GM23338 (cell line): Measurements from ENCODE around the gene PHLPP2. TPM values are rescaled to one million over a fixed set of nuclear protein-coding genes. Genes with fewer than 3 reads are reported as not detected.
A peak's percentile ranks its signal among the peaks of the same experiment; 100 is the strongest.

Experiments
- ATAC-seq: fragments of 200-7000 bp; cut with Tn5 transposase; 3 replicates; pipeline ENCODE4 v1.9.1; 2020
- DNase-seq: peaks from one replicate; pipeline ENCODE4 v3.0.0-alpha.2; 2015; ENCODE audit warnings: low spot score
- H2AFZ ChIP-seq: fragments of 200-600 bp; sonication (generic); 2 replicates; pipeline ENCODE4 v1.8.0; 2016; ENCODE audit warnings: antibody characterized with exemption, mild to moderate bottlenecking, moderate library complexity
- H3F3A ChIP-seq: fragments of 200-600 bp; sonication (generic); replicated peaks from 2 replicates; pipeline ENCODE4 v1.8.0; 2017; ENCODE audit warnings: antibody characterized with exemption, mixed run types, low read depth
- H3K27ac ChIP-seq: fragments of 200-600 bp; sonication (generic); 2 replicates; pipeline ENCODE4 v1.6.1; 2016; ENCODE audit warnings: low read depth
- H3K27me3 ChIP-seq: fragments of 200-600 bp; sonication (generic); 2 replicates; pipeline ENCODE4 v1.8.0; 2016; ENCODE audit warnings: mild to moderate bottlenecking, mixed run types, moderate library complexity; ENCODE audit not compliant: insufficient read depth
- H3K36me3 ChIP-seq: fragments of 200-600 bp; sonication (generic); 2 replicates; pipeline ENCODE4 v1.8.0; 2016; ENCODE audit warnings: mild to moderate bottlenecking; ENCODE audit not compliant: insufficient read depth
- H3K4me1 ChIP-seq: fragments of 200-600 bp; sonication (generic); 2 replicates; pipeline ENCODE4 v1.8.0; 2016; ENCODE audit warnings: mild to moderate bottlenecking, moderate library complexity; ENCODE audit not compliant: insufficient read depth
- H3K4me2 ChIP-seq: fragments of 200-600 bp; sonication (generic); 2 replicates; pipeline ENCODE4 v1.7.1; 2017; ENCODE audit warnings: mixed run types
- H3K4me3 ChIP-seq: fragments of 200-600 bp; sonication (generic); 2 replicates; pipeline ENCODE4 v1.6.1; 2016; ENCODE audit warnings: mixed run types
- H3K79me2 ChIP-seq: fragments of 200-600 bp; sonication (generic); replicated peaks from 2 replicates; pipeline ENCODE4 v1.8.0; 2017; ENCODE audit warnings: mild to moderate bottlenecking; ENCODE audit not compliant: insufficient read depth
- H3K9me2 ChIP-seq: fragments of 200-600 bp; sonication (generic); 2 replicates; pipeline ENCODE4 v1.8.0; 2017; ENCODE audit not compliant: insufficient read depth
- H4K20me1 ChIP-seq: fragments of 200-600 bp; sonication (generic); replicated peaks from 2 replicates; pipeline ENCODE4 v1.8.0; 2017; ENCODE audit warnings: mild to moderate bottlenecking; ENCODE audit not compliant: insufficient read depth
- H3K27ac Mint-ChIP-seq: 2 replicates; pipeline ENCODE4 v1.8.0; 2020; ENCODE audit warnings: inconsistent platforms, mild to moderate bottlenecking, moderate library complexity, mixed read lengths
- H3K27me3 Mint-ChIP-seq: 3 replicates; pipeline ENCODE4 v1.8.0; 2022; ENCODE audit warnings: low read depth, mild to moderate bottlenecking, moderate library complexity, mixed read lengths, inconsistent platforms; ENCODE audit not compliant: insufficient read depth, poor library complexity
- H3K36me3 Mint-ChIP-seq: 3 replicates; pipeline ENCODE4 v1.8.0; 2021; ENCODE audit warnings: low read depth, mild to moderate bottlenecking, inconsistent platforms, moderate library complexity, mixed read lengths
- H3K4me1 Mint-ChIP-seq: 3 replicates; pipeline ENCODE4 v1.8.0; 2020; ENCODE audit warnings: mild to moderate bottlenecking, inconsistent platforms, mixed read lengths
- H3K4me3 Mint-ChIP-seq: 3 replicates; pipeline ENCODE4 v1.8.0; 2021; ENCODE audit warnings: moderate library complexity, mild to moderate bottlenecking, inconsistent platforms, mixed read lengths
- H3K9me3 Mint-ChIP-seq: 3 replicates; pipeline ENCODE4 v1.8.0; 2020; ENCODE audit warnings: moderate library complexity, mild to moderate bottlenecking, inconsistent platforms, mixed read lengths
- CREB1 ChIP-seq: fragments of 250-450 bp; sonication (Bioruptor Pico); IDR thresholded peaks from 2 replicates; pipeline ENCODE4 v1.5.0; 2020; ENCODE audit warnings: low read depth, mild to moderate bottlenecking, moderate library complexity
- CTCF ChIP-seq, 2 experiments: fragments of 200-600 bp in 1 of 2; sonication (generic) in 1 of 2; conservative IDR thresholded peaks; 2 replicates each; pipeline versions ENCODE4 v1.5.1 to v1.6.1; 2016 to 2017; ENCODE audit warnings: antibody characterized with exemption in 2 of 2, low read depth in 2 of 2, mild to moderate bottlenecking in 2 of 2, moderate library complexity in 1 of 2
- EZH2phosphoT487 ChIP-seq: fragments of 200-600 bp; sonication (generic); IDR thresholded peaks from one replicate; pipeline ENCODE4 v1.8.1; 2018; ENCODE audit warnings: antibody characterized with exemption; ENCODE audit not compliant: unreplicated experiment
- JUNB ChIP-seq: IDR thresholded peaks from one replicate; pipeline ENCODE4 v1.6.1; 2016; ENCODE audit warnings: antibody characterized with exemption; ENCODE audit not compliant: unreplicated experiment
- ZNF114 ChIP-seq: fragments of 250-450 bp; sonication (Bioruptor Pico); IDR thresholded peaks from 2 replicates; pipeline ENCODE4 v1.5.0; 2020; ENCODE audit warnings: mild to moderate bottlenecking, moderate library complexity
- ZNF462 ChIP-seq: fragments of 250-450 bp; sonication (Bioruptor Pico); IDR thresholded peaks from 2 replicates; pipeline ENCODE4 v1.5.0; 2020; ENCODE audit warnings: mild to moderate bottlenecking, moderate library complexity
- polyA plus RNA-seq: library from polyadenylated mRNA; unstranded; fragments of >200 nt; fragmentation: Nextera tagmentation; extraction: Ambion mirVana; gene quantifications from 2 replicates; pipeline ENCODE4 v1.2.1, GENCODE V29; 2016
- total RNA-seq: library from RNA; depleted of rRNA; stranded (reverse); fragments of >200 nt; shearing (Covaris generic); gene quantifications from 2 replicates; pipeline ENCODE4 v1.2.3, GENCODE V29; 2014

PHLPP2 gene
- total and polyA plus RNA-seq, 2 experiments from 2014 or later = 4.2 to 20.5 TPM

- TF ChIP-seq ZNF462 (CRISPR knock-in tag) (no peak), EZH2phosphoT487 (no peak), ZNF114 (CRISPR knock-in tag) (no peak)
Measured at GRCh38 chr16:71649704-71650103, 74.8 kb downstream of the PHLPP2 start (continued).

- TF ChIP-seq JUNB (no peak), CREB1 (CRISPR knock-in tag) (no peak), CTCF (conservative IDR thresholded peaks at IDR 0.05; ENCODE audit: low read depth in 2 of 2) (peak; percentile 61 to 69)
- H3K79me2 ChIP-seq = no peaks in the 10 kb centered on the region
- no peaks in the 10 kb centered on the region for H3K27me3 Mint-ChIP-seq
- no peak overlapping the region for H3K4me3 ChIP-seq
- peaks cover 5% of the 10 kb centered on the region; the same call in 2 of the 3 replicates for H3K4me1 Mint-ChIP-seq
- ATAC-seq (peak; percentile 87), DNase-seq (peak; percentile 69)
- H3K36me3 ChIP-seq = peaks cover 5% of the 10 kb centered on the region
- no peaks in the 10 kb centered on the region for H3K27me3 ChIP-seq
- no peak overlapping the region for H3K27ac Mint-ChIP-seq
- H4K20me1 ChIP-seq = peaks cover 15% of the 10 kb centered on the region
- H3K4me1 ChIP-seq = peaks cover 6% of the 10 kb centered on the region; the same call in 1 of the 2 replicates
- no peak overlapping the region for H3K4me2 ChIP-seq
- H2AFZ ChIP-seq = no peak overlapping the region
- H3K27ac ChIP-seq = no peak overlapping the region
- peaks cover 19% of the 10 kb centered on the region for H3K36me3 Mint-ChIP-seq
- H3K4me3 Mint-ChIP-seq = no peak overlapping the region
- no peaks in the 10 kb centered on the region for H3K9me2 ChIP-seq
- H3K9me3 Mint-ChIP-seq = no peaks in the 10 kb centered on the region
- peaks cover 4% of the 10 kb centered on the region; the same call in 1 of the 2 replicates for H3F3A ChIP-seq
Measured at GRCh38 chr16:71648921-71649320, 75.6 kb downstream of the PHLPP2 start.
